Neuron (in vitro differentiated cells): ENCODE data around the gene RASD1.

Experiments
- H2AFZ ChIP-seq: one replicate; pipeline ENCODE4 v1.6.1; 2013; ENCODE audit warnings: low read depth, mild to moderate bottlenecking, inconsistent platforms, low read length, moderate library complexity
- H3K27me3 ChIP-seq: one replicate; pipeline ENCODE4 v1.6.1; 2013; ENCODE audit warnings: low read length; ENCODE audit not compliant: insufficient read depth
- H3K36me3 ChIP-seq: one replicate; pipeline ENCODE4 v1.6.1; 2013; ENCODE audit warnings: low read length; ENCODE audit not compliant: insufficient read depth
- H3K4me1 ChIP-seq: one replicate; pipeline ENCODE4 v1.6.1; 2013; ENCODE audit warnings: low read length; ENCODE audit not compliant: insufficient read depth
- H3K4me3 ChIP-seq: 2 replicates; pipeline ENCODE4 v1.5.1; 2013; ENCODE audit warnings: mild to moderate bottlenecking, low read length, moderate library complexity
- H3K9me3 ChIP-seq: one replicate; pipeline ENCODE4 v1.6.1; 2013; ENCODE audit warnings: low read length

The RASD1 gene

GRCh38 chr17:17504341-17505140 is 8.3 kb upstream of the RASD1 start:
- Histone ChIP-seq H3K27me3 (no peaks in the 10 kb centered on the region), H3K4me1 (no peaks in the 10 kb centered on the region), H3K4me3 (no peak overlapping the region), H3K36me3 (no peaks in the 10 kb centered on the region), H3K9me3 (no peaks in the 10 kb centered on the region), H2AFZ (no peak overlapping the region)

- Histone ChIP-seq H3K9me3 (no peaks in the 10 kb centered on the region), H3K4me1 (no peaks in the 10 kb centered on the region)
These were observed 7.5 kb upstream of the RASD1 start for GRCh38 chr17:17503566-17504130.

GRCh38 chr17:17502741-17503565 is 6.8 kb upstream of the RASD1 start:
- Histone ChIP-seq H2AFZ (no peak overlapping the region), H3K4me3 (no peak overlapping the region), H3K4me1 (no peaks in the 10 kb centered on the region), H3K27me3 (no peaks in the 10 kb centered on the region), H3K36me3 (no peaks in the 10 kb centered on the region), H3K9me3 (no peaks in the 10 kb centered on the region)

More at GRCh38 chr17:17503566-17504130, 7.5 kb upstream of the RASD1 start:
- H3K36me3 ChIP-seq, result no peaks in the 10 kb centered on the region
- no peak overlapping the region for H2AFZ ChIP-seq
- H3K27me3 ChIP-seq, result no peaks in the 10 kb centered on the region
- H3K4me3 ChIP-seq, result no peak overlapping the region

DNA sequence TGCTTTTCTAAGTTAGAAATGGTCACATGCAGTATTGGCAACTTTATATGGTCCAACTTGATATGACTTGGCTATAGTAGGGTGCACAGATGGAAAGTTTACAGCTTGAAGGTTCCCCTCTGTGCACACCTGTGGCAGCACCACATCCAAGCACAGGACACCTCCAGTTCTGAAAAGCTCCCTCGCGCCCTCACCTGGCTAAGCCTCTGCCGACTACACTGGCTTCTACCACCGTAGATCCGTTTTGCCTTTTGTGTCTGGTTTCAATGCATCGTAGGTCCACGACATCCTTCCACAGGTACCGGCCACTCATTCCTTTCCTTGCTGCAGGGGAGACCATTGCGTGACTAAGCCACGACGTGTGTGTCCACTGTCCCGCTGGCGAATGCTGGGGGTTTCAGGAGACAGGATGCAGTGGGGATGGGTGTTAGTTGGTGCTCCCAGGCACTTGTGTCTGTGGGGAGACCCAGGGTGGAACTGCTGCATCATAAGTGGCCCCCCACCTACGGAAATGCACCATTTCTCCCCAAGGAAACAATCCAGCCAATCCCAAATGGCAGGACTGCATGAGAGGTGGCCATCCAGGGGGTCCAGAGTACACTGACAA is 4.9 kb upstream of the RASD1 start:
- Histone ChIP-seq H3K9me3 (no peaks in the 10 kb centered on the region), H2AFZ (no peak overlapping the region), H3K27me3 (no peaks in the 10 kb centered on the region), H3K4me3 (no peak overlapping the region), H3K4me1 (peaks cover 7% of the 10 kb centered on the region), H3K36me3 (no peaks in the 10 kb centered on the region)

GRCh38 chr17:17499402-17500145 is 3.4 kb upstream of the RASD1 start:
- H3K4me1 ChIP-seq, result peaks cover 7% of the 10 kb centered on the region
- H3K9me3 ChIP-seq, result peaks cover 5% of the 10 kb centered on the region
- no peaks in the 10 kb centered on the region for H3K36me3 ChIP-seq
- H2AFZ ChIP-seq, result no peak overlapping the region
- no peak overlapping the region for H3K4me3 ChIP-seq
- H3K27me3 ChIP-seq, result no peaks in the 10 kb centered on the region

DNA sequence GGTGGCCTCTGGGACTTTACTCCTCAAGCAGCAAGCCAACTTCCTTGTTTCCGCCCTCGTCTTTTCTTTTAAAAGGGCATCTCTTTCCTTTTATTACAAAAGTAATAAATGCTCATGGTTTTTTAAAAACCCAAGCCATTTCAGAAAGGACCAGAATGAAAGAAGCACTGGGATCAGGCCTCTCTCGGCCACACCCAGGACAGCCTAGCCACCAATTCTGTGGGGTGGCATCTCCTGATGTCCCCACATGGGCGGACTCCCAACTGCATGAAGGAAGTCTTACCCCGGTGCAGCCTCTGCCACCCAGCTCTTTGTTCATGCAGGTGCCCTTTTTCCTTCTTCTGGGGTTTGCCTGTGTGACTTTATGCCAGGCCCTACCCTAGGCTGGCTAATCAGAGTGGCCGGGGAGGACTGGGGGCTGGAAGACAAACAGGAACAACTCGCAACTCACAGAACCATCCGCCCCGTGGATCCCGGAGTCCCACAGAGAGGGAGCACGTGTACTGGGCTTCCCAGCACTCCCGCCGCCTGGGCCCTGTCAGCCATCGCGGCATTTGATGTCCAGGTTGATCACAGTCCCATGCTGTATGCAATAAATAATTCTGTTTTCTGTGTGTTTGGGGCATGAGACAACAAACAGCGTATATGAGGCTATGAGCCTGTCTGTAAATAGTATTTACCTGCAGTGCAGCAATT is 2.6 kb upstream of the RASD1 start:
- peaks cover 2% of the 10 kb centered on the region for H3K36me3 ChIP-seq
- H3K9me3 ChIP-seq, result peaks cover 5% of the 10 kb centered on the region
- no peaks in the 10 kb centered on the region for H3K27me3 ChIP-seq
- peaks cover 11% of the 10 kb centered on the region for H3K4me1 ChIP-seq
- H3K4me3 ChIP-seq, result no peak overlapping the region
- H2AFZ ChIP-seq, result no peak overlapping the region

DNA sequence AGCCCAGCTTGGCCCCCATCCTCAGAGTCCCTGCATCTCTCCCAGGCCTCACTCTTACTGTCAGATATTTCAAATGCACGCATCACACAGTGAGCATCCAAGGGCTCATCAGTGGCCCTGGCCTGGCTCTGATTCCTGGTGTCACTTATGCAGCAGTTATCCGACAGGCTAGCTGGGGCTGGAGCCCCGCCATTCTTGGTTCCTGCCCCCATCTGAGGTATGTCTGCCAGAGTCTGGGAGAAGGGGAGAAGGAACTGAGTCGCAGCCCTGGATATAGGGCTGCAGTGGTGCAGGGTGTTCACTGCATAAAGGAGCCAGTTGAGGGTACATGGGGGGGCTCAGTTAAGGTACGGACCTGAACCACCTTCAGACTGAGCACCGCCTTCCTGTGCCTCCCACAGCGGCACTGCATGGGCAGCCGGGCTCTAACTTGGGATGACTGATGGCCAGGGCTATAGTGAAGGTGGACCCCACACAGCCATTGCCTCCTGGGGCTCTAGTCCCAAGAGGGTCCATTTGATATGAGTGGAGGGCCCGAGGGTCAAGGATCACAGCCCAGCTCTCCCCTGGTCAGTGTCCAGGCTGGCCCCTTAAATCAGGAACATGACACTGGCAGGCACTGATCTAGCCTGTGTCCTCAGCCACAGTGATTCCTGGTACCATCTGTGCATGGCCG is 1.8 kb upstream of the RASD1 start:
- Histone ChIP-seq H3K36me3 (peaks cover 9% of the 10 kb centered on the region), H3K27me3 (no peaks in the 10 kb centered on the region), H3K4me1 (peaks cover 13% of the 10 kb centered on the region), H3K4me3 (no peak overlapping the region), H3K9me3 (peaks cover 5% of the 10 kb centered on the region), H2AFZ (no peak overlapping the region)

GRCh38 chr17:17497065-17497844 is 1.1 kb upstream of the RASD1 start:
- Histone ChIP-seq H3K4me3 (peak overlapping the region; percentile 37), H3K36me3 (peaks cover 15% of the 10 kb centered on the region), H2AFZ (peak overlapping the region; percentile 94), H3K9me3 (peaks cover 5% of the 10 kb centered on the region), H3K27me3 (no peaks in the 10 kb centered on the region), H3K4me1 (peaks cover 13% of the 10 kb centered on the region)

- Histone ChIP-seq H3K4me3 (peak overlapping the region; percentile 60), H3K9me3 (peaks cover 5% of the 10 kb centered on the region), H2AFZ (no peak overlapping the region), H3K36me3 (peaks cover 30% of the 10 kb centered on the region), H3K27me3 (no peaks in the 10 kb centered on the region), H3K4me1 (peaks cover 13% of the 10 kb centered on the region)
These were observed 533 bp downstream of the RASD1 start for GRCh38 chr17:17495536-17496188.

GRCh38 chr17:17494870-17495535 is 1.2 kb downstream of the RASD1 start:
- H2AFZ ChIP-seq, result no peak overlapping the region
- peaks cover 34% of the 10 kb centered on the region for H3K36me3 ChIP-seq
- no peak overlapping the region for H3K4me3 ChIP-seq
- H3K27me3 ChIP-seq, result no peaks in the 10 kb centered on the region
- peaks cover 5% of the 10 kb centered on the region for H3K9me3 ChIP-seq
- H3K4me1 ChIP-seq, result peaks cover 13% of the 10 kb centered on the region
